ENCODE data around the gene HGFAC.

HGFAC gene

DNA sequence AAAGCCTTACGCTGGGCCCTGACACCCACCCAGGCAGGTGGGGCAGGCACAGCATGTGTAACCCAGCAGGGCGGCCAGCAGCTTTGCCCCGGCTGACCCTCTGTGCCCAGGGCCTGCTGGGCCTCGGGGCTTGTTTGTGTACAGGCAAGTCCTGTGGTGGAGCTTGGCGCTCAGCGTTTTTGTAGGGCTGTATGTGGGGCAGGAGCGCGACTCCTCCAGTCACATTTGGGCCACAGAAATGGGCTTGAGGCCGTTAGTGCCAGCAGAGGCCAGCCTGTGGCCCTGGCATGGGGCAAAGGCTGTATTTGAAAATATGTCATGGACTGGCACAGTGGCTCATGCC, 14.7 kb upstream of the HGFAC start:
- FAIRE-seq, result no peak

DNA sequence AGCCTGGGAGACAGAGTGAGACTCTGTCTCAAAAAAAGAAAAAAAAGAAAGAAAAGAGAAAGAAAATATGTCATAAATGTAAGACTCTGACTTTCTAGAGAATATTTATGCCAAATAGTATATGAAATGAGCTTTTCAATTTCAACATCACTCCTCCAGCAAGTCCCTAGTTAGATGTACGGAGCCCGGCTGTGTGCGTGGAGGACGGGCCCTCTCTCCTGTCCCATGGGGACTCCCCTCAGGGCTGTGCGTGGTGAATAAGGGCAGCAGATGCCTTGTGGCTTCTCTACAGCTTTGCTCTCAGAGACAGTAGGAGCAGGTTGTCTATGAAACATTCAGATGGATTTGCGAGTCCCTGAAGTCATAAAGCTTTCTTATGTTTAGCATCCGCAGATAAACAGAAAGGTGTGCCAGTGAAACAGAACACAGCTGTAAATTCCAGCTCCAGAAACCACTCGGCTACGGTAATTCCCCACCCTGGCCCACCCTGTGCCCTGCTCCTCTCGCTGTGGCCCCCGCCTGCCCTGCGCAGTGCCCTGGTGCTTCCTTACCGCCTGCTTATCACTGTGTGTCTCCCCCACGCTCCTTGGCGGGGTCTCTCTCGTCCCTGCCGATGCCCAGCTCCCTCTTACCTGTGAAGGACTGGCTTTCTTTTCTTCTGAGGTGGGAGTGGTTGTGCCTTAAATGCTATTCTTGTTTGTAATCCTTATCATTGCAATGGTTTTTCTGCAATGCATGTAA, 13.9 kb upstream of the HGFAC start:
- FAIRE-seq, result no peak

DNA sequence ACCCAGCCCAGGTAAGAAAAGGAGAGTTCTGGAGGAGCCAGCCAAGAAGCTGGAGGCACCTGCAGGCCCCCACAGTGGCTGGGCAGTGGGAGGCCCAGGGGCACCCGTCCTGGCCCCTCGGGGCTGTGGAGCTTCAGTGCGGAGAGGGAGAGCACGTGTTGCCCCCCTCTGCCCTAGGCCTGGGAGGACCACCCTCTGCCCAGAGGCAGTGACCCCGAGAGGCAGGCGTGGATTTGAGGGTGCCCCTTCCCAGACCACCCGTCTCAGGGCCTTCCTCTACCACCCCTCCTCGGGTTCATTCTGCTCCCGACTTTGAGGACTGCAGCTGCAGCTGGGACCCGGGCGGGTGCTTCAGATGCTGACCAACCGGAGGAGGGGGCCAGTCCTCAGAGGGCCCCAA, 12.1 kb upstream of the HGFAC start:
- FAIRE-seq, result no peak

DNA sequence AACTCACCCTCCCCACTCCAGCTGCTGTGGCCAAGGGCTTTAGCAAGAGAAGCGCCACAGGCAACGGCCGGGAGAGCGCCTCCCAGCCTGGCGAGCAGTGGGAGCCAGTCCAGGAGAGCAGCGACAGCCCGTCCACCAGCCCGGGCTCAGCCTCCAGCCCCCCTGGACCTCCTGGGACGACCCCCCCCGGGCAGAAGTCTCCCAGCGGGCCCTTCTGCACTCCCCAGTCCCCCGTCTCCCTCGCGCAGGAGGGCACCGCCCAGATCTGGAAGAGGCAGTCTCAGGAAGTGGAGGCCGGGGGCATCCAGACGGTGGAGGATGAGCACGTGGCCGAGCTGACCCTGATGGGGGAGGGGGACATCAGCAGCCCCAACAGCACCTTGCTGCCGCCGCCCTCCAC, 11.2 kb upstream of the HGFAC start:
- FAIRE-seq, result no peak

DNA sequence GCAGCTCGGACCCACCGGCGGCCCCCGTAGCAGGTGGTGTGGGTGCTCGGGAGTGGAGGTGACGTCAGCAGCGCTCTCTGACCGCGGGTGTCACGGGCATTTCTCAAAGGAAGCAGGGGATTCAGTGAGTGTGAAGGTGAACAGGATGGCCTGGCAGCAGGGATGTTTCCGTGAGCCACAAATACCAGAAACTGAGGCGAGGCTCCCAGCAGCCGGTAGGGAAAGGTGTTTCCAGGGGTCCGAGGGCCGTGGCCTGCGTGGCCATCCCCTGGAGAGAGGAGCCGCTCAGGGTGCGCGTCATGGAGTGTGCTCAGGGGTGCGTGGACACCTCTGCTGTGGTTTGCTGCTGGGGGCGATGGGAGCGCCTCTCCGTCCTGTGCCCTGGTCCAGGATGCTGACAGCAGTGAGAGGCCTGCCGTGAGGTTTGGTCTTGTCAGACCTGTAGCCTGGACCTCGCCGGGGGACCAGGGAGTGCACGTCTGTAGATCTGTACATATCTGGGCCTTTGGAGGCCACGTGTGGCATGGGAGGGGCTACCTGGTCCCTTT, 10.2 kb upstream of the HGFAC start:
- FAIRE-seq, result no peak

DNA sequence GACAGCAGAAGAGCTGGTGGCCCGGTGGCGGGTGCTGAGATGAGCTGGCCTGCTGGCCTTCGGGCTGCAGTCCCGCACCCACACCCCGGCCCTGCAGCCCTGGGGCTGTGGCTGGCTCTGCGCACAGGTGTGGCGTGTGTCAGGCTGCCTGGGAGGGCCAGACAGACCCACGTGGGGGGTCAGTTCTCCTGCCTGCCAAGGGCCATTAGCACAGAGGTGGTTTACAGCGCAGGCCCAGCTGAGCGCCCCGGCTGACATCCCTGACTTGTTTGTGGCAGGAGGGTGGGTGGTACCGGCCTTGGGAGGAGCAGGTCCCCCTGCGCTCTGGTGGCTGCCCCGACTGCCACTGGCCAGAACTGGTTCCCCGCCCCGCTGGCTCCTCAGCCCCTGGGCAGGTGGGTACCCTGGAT, 9.4 kb upstream of the HGFAC start:
- FAIRE-seq, result no peak

- no peak for FAIRE-seq
Observed at GRCh38 chr4:3433138-3433869, 8.5 kb upstream of the HGFAC start.

DNA sequence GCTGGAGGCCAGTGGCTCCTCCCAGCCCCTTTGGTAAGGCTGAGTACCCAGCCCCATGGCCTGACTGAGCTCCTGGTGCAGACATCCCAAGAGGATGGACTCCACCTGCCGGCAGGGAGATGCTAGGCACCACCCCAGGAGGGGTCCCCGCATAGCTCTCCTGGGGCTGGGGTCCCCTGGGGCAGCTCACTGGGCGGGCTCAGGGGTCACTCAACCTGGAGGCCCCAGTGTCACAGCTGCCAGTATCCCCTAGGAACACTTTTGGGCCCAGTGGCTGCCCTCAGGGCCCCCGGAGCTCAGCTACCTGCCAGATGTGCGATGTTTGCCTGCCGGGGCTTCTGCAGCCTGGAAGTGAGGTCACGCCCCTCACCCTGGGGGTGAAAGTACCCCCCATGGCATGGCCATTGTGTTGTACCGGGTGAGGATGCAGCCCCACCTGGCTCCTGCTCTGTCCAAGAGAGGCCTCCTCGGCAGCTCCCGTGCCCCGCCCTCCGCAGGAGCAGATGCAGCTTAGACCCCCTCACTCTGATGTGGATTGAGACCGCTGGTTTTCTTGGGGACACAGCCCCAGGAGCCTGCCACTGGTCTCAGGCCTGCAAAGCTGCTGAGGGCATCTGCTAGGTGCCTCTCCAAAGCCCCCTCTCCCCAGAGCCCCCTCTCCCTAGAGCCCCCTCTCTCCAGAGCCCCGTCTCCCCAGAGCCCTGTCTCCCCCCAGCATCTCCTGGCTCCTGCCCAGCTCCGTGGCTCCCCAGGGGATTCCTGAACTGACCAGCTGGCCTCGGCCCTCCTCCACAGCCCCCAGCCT, 6.7 kb upstream of the HGFAC start:
- FAIRE-seq, result no peak

DNA sequence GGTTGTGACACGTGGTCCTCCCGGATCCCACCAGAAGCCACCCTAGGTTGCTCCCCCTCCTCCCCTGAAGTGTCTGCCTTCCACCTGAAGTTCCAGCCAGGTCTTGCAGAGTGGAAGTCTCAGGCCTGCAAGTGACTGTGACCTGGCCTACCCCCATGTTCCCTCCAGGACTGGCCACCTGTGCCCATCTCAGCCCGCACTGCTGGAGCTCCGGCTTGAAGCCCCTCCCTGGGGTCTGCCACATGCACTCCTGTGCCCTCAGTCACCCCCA, 6.1 kb upstream of the HGFAC start:
- no peak for FAIRE-seq

GRCh38 chr4:3436048-3436797, 5.5 kb upstream of the HGFAC start:
- no peak for FAIRE-seq

- FAIRE-seq, result no peak
Observed at GRCh38 chr4:3436798-3437581, 4.8 kb upstream of the HGFAC start.

GRCh38 chr4:3437582-3437936, 4.2 kb upstream of the HGFAC start:
- no peak for FAIRE-seq

DNA sequence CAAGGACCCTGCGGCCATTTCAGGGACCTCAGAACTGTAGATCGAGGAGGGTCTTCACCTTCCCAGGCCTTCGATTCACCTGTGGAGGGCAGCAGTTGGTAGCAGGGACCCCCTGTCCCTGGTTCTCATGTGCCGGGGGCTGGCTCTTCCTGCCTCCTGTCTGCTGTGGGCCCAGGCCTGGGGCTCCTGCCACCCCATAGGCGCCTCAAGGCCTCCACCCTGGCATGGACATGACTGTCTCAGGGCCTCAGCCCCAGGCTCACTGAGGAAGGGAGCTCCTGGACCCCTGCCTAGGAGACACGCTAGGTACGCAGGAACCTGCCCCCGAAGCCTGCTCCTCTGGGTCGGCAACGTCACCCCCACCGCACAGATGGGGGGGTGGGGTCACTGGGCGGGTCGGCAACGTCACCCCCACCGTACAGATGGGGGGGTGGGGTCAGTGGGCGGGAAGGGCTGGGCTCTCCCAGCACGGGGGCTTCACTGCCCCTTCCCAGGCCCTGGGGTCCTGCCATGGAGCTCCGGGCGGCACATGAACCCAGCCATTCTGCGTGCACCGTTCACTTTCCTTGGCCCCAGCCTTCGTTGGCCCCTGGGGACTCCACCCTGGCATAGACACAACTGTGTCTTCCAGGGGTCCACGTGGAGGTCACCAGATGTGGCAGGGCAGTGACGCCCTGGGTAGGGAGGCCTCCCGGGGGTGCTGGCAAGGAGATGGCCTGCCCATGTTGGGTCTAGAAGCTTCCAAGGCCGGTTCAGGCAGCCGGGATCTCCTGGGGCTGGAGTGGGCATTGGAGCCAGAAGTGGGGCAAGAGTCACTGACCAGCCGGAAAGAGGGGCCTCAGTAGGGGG, 3.5 kb upstream of the HGFAC start:
- FAIRE-seq, result no peak

GRCh38 chr4:3438847-3439180, 3.0 kb upstream of the HGFAC start:
- FAIRE-seq, result no peak

DNA sequence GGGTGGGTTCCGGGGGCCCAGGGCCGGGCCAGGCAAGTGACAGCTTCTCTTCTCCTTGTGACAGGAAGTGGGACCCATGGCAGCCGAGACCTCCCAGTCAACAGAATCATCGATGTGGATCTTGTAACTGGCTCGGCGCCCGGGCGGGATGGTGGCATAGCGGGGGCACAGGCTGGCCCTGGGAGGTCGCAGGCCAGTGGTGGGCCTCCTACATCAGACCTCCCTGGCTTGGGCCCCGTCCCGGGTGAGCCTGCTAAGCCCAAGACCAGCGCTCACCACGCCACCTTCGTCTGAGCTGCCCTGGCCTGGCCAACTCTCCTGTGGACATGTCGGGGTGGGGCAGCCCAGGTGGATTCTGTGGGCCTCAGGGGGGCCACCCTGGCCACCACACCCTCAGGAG, 2.4 kb upstream of the HGFAC start:
- FAIRE-seq, result no peak

- no peak for FAIRE-seq
Observed at GRCh38 chr4:3440011-3440410, 1.8 kb upstream of the HGFAC start.

- FAIRE-seq, result no peak
Observed at GRCh38 chr4:3440979-3441500, 728 bp upstream of the HGFAC start.

DNA sequence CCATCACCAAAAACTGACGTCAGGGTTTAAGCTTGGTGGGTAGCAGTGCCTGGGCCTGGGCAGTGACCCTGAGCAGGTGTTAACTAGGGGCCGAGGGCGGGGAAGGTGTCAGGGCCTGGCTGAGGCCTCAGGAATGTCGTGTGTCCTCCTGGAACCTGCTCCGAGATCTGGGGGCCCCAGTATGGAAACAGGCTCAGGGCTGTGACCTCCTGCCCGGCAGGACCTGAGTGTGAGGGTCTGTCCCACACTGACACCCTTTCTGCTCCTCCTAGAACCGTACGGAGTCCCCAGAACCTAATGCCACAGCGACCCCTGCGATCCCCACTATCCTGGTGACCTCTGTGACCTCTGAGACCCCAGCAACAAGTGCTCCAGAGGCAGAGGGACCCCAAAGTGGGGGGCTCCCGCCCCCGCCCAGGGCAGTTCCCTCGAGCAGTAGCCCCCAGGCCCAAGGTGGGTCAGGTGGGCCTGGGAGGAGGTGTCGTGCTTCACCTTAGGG, 741 bp downstream of the HGFAC start:
- FAIRE-seq, result no peak

DNA sequence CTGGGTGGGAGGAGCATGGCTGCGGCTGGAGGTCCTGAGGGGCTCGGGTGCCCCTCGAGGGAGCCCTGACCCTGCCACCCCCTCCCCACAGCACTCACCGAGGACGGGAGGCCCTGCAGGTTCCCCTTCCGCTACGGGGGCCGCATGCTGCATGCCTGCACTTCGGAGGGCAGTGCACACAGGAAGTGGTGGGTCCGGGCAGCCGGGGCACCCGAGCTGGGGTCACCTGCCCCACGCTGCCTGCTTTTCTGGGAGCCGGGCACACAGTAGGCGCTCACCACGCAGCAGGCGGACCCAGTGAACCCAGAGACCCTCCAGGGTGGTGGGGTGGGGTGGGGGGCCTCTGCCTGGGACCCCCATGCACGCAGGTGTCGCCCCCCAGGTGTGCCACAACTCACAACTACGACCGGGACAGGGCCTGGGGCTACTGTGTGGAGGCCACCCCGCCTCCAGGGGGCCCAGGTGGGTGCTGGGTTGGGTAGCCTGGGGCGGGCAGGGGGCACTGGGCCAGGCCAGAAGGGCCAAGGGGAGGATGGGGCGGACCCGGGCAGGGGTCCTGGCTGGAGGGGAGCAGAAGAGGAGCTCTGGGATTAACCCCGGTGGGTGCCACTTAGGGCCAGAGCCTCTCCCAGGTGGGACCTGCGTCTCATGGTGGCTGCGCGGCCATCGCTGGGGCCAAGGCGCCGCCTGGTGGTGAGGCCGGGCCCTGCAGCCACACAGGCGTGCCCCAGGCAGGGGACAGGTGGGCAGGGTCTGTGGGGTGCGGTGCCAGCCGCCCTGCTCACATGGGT, 1.4 kb downstream of the HGFAC start:
- FAIRE-seq, result no peak

DNA sequence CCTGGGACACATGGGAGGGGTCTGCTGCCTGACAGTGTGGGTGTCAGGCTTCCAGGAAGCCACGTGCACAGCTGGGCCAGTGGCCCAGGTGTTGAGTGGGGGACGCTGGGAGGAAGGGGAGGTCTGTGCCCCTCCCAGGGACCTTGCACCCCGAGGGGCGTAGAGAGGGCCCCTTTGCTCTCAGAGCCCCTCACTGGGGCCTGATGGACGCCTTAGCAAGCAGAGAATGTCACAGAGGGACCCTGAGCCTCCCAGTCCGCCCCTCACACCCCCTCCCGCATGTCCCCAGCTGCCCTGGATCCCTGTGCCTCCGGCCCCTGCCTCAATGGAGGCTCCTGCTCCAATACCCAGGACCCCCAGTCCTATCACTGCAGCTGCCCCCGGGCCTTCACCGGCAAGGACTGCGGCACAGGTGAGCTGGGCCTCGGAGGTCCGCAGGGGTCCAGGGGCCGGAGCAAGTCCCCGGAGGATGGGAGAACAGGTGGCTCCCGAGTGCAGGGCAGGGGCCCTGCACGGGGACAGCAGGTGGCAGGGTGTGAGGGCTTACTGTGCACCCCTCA, 2.1 kb downstream of the HGFAC start:
- FAIRE-seq, result no peak

Measured in colon (tissue), 2 donors.